ENCODE measurements around the gene SORCS1.
A peak's percentile ranks its signal among the peaks of the same experiment; 100 is the strongest.

Gene SORCS1

DNA sequence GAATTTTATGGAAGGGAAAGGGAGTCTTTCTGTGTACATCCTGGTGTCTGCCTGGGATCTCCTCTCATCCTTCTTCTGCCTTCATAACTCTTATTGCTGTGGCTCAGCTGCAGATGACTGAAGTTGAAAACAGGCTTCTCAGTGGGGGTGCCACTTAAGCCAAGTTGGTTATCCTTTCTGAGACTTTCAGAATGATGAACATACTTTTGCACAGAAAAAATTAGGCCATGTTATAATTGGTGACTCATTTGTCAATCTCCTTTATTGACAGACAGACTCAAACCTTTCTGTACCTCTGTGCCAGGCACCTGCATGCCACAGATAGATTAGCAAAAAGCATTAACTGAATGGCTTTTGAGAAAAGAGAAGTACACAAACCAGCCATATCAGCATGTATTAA lies 430.3 kb downstream of the SORCS1 start:
- DNase-seq (ENCODE audit: low spot score): no peak

GRCh38 chr10:106728232-106728631 lies 436.3 kb downstream of the SORCS1 start:
- no peak for DNase-seq (ENCODE audit: low spot score)

DNA sequence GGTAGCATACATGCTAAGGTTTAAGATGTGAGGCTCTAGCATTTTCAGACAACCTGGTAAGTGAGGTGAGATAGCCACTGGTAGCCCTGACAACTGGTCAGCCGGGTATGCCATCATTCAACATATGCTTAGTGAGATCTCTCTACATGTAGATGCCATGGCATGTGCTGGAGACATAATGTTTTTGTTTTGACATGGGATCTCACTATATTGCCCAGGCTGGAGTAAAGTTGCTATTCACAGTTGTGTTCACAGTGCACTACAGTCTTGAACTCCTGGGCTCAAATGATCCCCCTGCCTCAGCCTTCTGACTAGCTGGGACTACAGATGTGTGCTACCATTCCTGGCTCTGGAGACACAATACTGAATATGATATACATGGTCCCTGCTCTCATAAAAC lies 437.3 kb downstream of the SORCS1 start:
- DNase-seq (ENCODE audit: low spot score): no peak

DNA sequence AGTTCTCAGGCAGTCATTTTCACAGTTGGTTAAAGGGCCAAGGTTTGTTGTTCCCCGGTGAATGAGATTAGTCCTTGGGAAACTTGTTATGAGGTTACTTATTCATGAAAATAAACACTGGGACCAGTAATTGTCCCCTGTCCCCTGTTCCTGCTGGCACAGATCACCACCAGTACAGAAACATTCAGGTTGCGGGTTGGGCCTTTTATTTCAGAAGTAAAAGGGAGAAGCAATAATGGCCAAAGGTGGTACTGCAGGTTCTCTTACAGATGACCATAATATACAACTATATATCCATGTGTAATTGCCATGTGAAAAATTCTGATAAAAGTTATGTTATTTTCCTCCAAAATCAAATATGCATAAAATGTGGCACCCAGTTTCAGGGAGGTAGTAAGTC lies 442.0 kb downstream of the SORCS1 start:
- no peak for DNase-seq (ENCODE audit: low spot score)

DNA sequence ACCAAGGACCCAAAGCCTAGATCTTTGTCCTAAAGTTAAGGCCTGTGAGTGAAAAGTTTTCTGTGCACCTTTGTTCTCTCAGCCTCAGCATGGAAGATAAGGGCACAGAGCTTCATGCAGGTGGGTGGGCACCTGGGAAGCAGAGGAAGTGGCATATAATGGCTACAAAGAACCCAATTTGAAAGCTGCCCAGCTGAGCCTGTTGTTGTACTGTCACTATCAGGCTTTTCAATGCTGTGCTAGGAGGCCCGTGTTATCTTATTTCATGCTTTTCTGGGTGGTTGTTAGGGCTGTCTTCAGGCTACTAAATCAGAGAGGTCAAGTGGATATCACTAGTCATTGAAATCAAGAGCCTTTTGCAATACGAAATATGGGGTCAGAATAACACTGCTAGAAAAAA lies 443.8 kb downstream of the SORCS1 start:
- DNase-seq (ENCODE audit: low spot score): no peak

- no peak for DNase-seq (ENCODE audit: low spot score)
These were observed 448.1 kb downstream of the SORCS1 start for GRCh38 chr10:106716381-106716780.

- no peak for DNase-seq (ENCODE audit: low spot score)
These were observed 449.6 kb downstream of the SORCS1 start for GRCh38 chr10:106714734-106715555.

- DNase-seq (ENCODE audit: low spot score): no peak
These were observed 450.7 kb downstream of the SORCS1 start for GRCh38 chr10:106713846-106714245.

GRCh38 chr10:106712988-106713387 lies 451.5 kb downstream of the SORCS1 start:
- DNase-seq (ENCODE audit: low spot score): no peak

DNA sequence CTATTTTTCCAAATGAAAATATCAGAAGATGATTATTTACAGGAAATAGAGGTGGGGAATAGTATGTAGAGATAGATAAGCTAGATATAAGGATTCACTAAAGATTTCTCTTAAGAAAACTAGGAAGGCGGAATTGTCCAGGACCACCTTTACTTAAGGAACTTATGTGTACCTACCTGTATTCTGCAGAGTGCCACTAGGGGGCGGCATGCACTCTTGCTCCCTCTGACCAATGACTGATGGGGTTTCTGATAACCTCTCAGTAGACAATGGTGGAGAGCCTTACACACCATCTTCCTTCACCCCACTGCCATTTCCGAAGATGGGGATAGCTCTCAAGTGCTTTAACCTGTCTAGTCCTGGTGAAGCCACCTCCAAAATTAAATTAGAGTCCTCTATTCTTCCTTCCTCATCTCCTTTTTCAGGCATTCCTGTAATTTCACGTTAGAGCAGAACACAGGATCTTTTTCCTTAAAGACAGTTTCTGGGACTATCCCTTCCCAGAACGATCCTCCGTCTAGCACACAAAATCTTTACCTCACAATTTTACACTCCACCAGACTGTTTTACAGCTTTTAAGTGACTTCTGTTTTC lies 453.1 kb downstream of the SORCS1 start:
- DNase-seq (ENCODE audit: low spot score): peak; percentile 34

GRCh38 chr10:106708506-106708905 lies 456.0 kb downstream of the SORCS1 start:
- no peak for DNase-seq (ENCODE audit: low spot score)

GRCh38 chr10:106707657-106708056 lies 456.8 kb downstream of the SORCS1 start:
- no peak for DNase-seq (ENCODE audit: low spot score)

GRCh38 chr10:106706127-106706526 lies 458.4 kb downstream of the SORCS1 start:
- DNase-seq (ENCODE audit: low spot score): no peak

- DNase-seq (ENCODE audit: low spot score): peak; percentile 60
These were observed 458.8 kb downstream of the SORCS1 start for GRCh38 chr10:106705681-106706100.

DNA sequence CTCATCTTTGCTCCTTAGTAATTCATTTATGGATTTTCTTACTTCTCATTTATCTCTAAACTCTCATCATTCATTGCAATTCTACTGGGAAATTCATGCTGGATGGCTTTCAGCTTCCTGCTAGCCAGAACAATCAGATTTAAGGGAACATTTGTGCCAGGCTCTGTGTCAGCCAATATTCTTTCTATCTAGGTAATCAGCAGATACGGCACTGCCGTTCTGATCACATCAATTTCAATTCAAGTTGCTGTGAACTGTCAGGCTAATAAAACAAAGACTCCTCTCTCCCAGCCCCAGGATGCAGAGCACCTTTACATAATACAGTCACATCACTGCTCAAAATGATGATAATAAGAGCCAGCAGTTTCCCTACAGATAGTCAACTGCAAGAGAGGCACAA lies 468.3 kb downstream of the SORCS1 start:
- DNase-seq (ENCODE audit: low spot score): no peak

DNA sequence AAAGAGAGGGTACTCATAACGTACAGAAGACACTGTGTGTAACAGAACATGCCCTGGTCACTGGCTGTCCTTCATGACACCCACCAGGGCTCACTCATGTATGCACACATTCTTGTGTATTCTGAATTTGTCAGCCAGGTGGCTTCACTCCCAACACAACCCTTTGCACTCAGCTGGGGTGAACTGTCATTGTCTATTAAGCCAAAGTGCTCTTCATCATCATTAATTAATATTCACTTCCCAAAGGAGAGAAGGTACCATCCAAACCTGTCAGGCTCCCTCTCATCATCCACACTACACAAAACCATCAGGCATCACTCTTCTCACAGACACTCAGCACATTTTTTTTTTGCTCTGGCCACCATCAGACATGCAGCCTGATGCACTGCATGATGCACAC lies 469.8 kb downstream of the SORCS1 start:
- no peak for DNase-seq (ENCODE audit: low spot score)

- no peak for DNase-seq (ENCODE audit: low spot score)
These were observed 482.3 kb downstream of the SORCS1 start for GRCh38 chr10:106682175-106682574.

DNA sequence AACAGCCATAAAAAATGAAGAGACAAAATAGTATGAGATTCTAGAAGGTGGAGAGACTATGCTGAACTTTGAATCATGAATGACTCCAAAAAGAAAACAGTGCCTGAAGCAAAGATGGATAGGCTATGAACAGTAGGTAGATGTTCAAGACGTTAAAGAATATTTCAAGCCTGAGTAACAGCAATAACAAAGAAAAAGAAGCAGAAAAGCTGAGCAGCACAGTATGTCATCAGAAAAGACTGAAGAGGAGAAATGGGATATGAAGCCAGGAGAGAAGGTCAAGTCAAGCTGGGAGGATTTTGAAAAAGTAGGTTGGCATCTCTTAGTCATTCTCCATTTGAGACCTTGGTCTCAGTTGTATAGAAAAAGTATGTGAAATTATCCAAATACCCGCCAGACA lies 484.4 kb downstream of the SORCS1 start:
- DNase-seq (ENCODE audit: low spot score): no peak

GRCh38 chr10:106679314-106679713 lies 485.2 kb downstream of the SORCS1 start:
- DNase-seq (ENCODE audit: low spot score): no peak

DNA sequence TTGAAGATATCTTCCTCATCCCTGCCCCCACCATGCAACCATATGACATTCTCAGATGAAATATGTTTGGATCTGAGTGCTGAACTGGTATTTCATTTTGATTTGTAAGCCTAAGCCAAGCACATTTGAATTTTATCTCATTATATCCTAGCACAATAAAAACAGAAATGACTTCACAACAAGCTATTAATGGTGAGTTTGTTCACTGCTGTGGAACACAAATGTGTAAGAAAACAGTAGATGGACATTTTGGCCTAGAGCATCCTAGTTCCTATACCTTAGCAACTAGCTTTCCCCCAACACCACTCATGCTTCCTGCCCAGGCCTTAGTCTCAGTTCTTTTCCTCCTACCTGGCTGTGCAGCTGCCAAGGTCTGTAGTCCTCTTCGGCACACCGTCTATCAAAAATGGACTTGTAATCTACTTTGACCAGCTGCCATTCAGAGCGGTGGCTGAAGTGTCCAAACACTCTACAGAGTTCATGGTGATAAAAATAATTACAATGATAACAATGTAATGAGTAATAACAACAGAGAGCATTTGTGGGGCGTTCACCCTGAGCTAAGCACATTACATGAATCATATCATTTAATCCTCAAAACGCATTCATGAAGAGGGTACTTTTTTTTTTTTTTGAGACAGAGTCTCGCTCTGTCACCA lies 491.9 kb downstream of the SORCS1 start:
- no peak for DNase-seq (ENCODE audit: low spot score)

- no peak for DNase-seq (ENCODE audit: low spot score)
These were observed 502.8 kb downstream of the SORCS1 start for GRCh38 chr10:106661767-106662140.

DNA sequence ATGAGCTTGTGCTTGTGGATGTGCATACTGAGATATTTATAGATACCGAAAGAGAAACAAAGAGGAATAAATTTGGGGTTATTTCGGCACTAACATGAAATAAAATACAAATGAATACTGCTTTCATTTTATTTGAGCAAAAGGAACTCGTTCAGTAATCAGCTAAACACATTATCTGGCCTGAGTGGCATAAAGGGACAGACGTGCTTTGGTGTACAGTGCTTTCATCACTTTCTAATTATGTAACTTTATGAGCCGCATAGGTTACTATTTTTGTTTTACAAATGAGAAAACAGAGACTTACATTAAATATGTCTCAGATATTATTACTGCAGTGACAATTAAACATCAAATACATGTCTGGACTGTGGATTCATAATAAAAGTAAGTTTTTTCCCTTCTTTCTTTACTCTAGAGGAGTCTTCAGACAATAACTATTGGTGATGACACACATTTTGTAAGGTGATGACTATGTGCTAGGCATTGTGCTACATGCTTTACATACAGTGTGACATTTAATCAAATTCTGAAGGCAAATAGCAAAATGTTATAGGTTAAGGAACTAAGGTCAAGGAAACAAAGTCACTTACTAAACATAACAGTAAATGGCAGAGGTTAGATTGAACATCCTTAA lies 503.3 kb downstream of the SORCS1 start:
- DNase-seq (ENCODE audit: low spot score): no peak

DNA sequence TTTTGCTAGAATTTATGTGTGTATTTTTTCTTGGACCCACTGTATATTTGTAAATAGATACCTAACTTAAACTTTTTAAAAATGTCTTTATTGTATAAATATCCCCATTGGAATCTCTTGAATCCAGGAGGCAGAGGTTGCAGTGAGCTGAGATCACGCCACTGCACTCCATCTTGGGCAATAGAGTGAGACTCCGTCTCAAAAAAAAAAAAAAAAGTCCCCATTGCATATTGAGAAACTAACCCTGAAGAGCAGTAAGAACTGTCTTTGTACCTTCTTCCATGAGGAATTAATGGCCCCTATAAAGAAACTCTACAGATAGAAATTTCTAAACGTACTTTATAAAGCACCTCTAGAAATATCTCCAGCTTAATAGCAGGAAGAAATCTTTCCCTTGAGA lies 504.0 kb downstream of the SORCS1 start:
- no peak for DNase-seq (ENCODE audit: low spot score)

Measured in RKO (cell line).